ENCODE data around the gene CYFIP2.

Gene CYFIP2

DNA sequence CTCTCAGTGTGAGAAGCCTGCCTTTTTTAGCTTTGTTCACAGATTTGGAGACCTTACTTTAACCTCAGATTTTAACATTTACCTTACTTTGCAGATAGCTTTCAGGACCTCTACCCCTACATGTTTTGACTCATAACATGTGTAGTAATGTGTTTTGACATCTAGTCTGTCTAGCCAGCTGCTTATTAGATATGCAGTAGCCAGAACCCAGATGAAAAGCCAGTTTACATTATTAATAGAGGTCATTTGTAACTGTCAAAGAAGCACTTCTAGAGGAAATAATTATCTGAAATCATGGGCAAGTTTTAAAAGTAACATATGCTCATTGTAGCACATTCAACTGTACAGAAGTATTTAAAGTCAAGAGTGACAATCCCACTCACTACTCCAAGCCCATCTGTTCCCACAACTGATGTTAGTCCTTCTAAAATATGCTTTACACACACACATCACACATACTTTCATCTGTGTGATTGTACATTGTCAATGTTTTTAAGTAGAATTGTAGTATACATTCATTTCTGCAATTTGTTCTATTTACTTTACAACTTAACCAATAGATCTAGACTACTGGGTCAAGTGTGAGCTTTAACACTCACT lies 122.3 kb downstream of the CYFIP2 start:
- TF ChIP-seq, protein P1, sequence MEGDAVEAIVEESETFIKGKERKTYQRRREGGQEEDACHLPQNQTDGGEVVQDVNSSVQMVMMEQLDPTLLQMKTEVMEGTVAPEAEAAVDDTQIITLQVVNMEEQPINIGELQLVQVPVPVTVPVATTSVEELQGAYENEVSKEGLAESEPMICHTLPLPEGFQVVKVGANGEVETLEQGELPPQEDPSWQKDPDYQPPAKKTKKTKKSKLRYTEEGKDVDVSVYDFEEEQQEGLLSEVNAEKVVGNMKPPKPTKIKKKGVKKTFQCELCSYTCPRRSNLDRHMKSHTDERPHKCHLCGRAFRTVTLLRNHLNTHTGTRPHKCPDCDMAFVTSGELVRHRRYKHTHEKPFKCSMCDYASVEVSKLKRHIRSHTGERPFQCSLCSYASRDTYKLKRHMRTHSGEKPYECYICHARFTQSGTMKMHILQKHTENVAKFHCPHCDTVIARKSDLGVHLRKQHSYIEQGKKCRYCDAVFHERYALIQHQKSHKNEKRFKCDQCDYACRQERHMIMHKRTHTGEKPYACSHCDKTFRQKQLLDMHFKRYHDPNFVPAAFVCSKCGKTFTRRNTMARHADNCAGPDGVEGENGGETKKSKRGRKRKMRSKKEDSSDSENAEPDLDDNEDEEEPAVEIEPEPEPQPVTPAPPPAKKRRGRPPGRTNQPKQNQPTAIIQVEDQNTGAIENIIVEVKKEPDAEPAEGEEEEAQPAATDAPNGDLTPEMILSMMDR (IDR thresholded peaks at IDR 0.05; ENCODE audit: low read depth, low read length): no peak
- no peak for DNase-seq (ENCODE audit: low read depth in 2 of 2)
- H3K4me3 ChIP-seq (replicated peaks in 1 of 2; ENCODE audit: low read depth in 2 of 2, low read length in 2 of 2): no peak overlapping the region

- no peak for DNase-seq (ENCODE audit: low read depth in 2 of 2)
- TF ChIP-seq, protein P1 (IDR thresholded peaks at IDR 0.05; ENCODE audit: low read depth, low read length): no peak
- no peak overlapping the region for H3K4me3 ChIP-seq (replicated peaks in 1 of 2; ENCODE audit: low read depth in 2 of 2, low read length in 2 of 2)
These were observed 123.2 kb downstream of the CYFIP2 start for GRCh38 chr5:157389103-157389502.

DNA sequence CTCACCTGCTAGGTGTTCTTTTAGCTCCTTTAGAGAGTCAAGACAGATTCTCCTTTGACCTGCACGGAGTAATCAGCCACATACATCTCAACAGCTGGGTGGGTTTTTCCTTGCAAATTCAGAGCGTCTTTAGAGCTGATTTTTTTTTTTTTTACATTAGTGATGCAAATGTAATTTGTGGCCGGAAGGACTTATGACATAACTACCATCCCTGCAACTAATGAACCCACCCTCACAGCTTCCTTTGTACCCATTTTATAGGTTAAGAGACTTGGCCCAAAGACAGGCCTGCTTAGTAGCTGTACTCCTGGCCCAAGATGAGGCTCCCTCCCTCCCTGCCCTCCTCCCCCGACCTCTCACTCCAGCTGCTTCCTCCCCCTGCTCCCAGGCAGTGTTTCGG lies 124.2 kb downstream of the CYFIP2 start:
- no peak overlapping the region for H3K4me3 ChIP-seq (replicated peaks in 1 of 2; ENCODE audit: low read depth in 2 of 2, low read length in 2 of 2)
- TF ChIP-seq, protein P1 (IDR thresholded peaks at IDR 0.05; ENCODE audit: low read depth, low read length): no peak
- no peak for DNase-seq (ENCODE audit: low read depth in 2 of 2)

DNA sequence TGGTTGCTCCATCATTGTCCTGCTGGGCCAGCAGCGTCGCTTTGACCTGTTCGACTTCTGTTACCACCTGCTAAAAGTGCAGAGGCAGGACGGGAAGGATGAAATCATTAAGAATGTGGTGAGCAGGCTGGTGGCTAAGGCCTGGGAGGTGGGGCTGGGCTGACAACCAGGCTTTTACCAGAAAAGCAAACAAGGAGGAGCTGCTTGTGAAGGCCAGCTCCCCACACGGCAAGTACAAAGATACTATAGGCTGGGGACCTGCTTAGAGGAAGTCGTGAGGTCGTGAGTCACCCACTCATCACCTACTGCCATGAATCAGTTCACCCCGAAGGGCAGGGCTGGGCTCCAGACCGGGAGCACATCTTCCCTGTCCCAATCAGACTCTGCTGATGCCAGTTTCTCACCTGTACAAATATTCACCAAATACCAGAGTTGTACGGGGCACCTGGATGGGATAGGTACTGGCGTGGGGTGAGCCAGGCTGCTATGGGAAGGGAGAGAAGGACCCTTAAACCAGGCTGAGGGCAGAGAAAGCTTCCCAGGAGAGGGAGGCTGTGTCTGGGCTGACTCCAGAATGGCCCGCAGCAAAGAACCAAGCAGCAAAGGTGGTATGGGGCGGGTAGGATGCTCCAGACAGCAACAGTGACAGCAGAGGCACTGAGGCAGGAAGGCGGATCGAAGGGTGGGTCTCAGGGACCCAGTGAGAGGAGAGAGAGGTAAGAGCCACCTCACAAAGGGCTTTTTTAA lies 124.8 kb downstream of the CYFIP2 start:
- TF ChIP-seq, protein P1 (IDR thresholded peaks at IDR 0.05; ENCODE audit: low read depth, low read length): no peak
- no peak overlapping the region for H3K4me3 ChIP-seq (replicated peaks in 1 of 2; ENCODE audit: low read depth in 2 of 2, low read length in 2 of 2)
- DNase-seq (ENCODE audit: low read depth in 2 of 2): peak; percentile 50 to 94

DNA sequence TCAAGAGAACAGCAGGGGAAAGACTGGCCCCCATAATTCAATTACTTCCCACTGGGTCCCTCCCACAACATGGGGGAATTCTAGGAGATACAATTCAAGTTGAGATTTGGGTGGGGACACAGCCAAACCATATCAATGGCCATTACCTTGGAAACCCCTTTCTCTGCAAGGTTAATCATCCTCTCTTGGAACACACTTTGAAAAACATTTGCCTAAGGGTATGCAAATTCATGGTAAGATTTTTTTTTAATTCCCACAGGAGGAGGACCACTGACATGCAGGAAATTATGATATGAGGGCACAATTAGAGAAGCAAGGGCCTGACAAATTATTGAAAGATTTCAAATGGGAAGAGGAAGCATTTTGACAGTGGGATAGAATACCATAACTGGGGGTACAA lies 132.4 kb downstream of the CYFIP2 start:
- no peak overlapping the region for H3K4me3 ChIP-seq (replicated peaks in 1 of 2; ENCODE audit: low read depth in 2 of 2, low read length in 2 of 2)
- TF ChIP-seq, protein P1 (IDR thresholded peaks at IDR 0.05; ENCODE audit: low read depth, low read length): no peak
- no peak for DNase-seq (ENCODE audit: low read depth in 2 of 2)

DNA sequence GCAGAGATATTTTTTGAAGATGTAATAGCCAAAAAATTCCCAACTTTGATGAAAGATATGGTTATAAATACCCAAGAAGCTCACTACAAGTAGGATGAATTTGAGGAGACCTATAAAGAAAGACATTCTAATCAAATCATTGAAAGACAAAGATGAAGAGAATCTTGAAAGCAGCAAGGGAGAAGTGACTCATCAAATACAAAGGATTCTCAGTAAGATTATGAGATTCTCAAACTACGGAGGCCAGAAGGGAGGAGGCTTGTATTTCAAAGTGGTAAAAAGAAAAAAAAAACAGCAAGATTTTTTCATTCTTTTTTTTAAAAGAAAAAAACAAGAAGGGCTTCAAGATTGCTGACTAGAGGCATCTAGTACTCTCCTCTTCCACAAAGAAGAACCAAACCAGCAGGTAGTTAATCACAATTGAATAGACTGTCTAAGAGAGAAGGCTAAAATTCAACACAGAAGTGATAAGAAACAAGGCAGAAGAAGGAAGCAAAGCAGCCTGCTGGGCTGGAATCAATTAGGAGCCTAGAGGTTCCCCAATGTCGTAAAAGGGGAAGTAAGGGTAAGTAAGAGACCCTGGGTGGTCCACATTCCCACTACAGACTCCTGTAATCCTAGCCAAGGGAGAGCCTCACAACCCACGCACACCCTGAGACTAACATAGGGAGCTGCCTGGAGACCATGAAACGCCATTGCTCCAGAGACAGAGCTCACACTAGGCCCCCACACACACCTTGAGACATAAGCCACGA lies 135.0 kb downstream of the CYFIP2 start:
- no peak for DNase-seq (ENCODE audit: low read depth in 2 of 2)
- TF ChIP-seq, protein P1 (IDR thresholded peaks at IDR 0.05; ENCODE audit: low read depth, low read length): no peak
- H3K4me3 ChIP-seq (replicated peaks in 1 of 2; ENCODE audit: low read depth in 2 of 2, low read length in 2 of 2): no peak overlapping the region
